ENCODE measurements around the gene REPS1.
"Not testable (repeated sequence)": the region's sequence is repeated elsewhere in the genome, so short reads cannot be mapped to it uniquely, and the experiment has no call there.

REPS1 gene

DNA sequence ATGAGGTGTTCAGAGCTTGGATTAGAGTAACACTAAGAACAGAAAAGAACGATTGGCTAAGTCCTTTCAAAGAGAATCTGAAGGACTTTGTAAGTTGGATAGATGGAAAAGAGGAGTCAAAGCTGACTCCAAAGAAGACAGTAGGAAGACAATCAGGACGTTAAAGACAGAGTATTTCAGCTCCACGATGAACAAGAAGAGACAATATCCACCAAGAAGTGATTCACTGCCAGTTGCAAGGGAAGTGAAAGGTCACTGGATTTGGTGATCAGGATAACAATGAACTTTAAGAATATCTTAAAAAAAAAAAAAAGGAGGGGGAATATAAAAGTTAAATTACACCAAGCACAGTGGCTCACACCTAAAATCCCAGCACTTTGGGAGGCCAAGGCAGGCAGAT, 17.9 kb downstream of the REPS1 start:
- no peak for DNase-seq

DNA sequence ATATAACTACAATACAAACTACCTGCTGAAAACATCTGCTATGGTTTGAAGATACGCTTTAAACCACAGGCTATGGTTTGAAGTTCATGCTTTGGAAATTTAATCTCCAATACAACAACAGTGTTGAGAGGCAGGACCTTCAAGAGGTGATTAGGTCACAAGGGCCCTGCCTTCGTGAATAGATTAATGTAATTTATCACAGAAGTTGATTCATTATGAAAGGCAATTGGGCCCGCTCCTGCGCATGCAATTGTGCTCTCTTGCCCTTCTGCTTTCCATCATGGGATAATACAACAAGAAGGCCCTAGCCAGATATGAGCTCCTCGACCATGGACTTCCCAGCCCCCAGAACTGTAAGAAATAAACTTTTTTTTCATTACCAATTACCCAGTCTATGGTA, 21.2 kb downstream of the REPS1 start:
- DNase-seq = no peak

DNA sequence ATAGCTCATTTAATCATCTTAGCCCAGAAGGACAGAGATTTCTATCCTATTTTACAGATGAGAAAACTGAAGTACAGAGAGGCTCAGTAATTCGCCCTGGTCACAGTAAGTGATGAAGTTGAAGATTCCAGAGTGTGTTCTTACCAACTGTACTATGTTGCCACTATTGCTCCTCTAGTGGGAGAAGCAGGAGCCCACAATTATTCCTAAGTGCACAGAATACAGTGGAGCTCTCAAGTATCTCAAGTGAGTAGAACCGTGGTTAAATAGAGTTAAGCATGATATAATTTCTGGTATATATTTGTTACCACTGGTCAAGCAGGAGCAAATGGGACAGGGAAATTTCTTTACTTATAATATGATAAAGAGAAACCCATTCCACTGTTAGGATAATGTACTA, 22.1 kb downstream of the REPS1 start:
- DNase-seq = no peak

DNA sequence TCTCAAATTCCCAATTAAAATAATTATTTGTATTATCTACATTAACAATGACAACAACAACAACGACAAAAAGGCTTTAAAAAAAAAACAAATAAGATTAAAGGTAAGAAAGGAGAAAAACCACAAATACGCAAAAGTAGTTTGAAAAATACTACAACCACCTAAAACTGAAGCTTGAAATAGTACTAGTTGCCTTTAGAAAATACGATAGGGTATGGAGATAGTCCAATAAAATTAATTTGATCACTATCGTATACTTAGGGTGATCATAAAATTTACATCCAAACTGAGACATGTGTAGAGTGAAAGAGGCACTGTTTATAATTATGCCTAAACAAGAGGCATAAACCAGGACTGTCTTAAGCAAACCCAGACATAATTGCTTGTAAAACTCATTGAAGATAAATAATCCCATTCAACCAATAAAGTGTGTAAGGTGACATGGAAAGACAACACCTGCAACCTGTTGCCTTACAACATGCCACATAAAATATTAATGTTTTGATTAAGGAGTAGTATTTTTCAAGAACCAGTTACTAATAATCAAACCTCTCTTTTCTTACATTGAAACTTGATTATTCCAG, 22.7 kb downstream of the REPS1 start:
- DNase-seq = no peak

DNA sequence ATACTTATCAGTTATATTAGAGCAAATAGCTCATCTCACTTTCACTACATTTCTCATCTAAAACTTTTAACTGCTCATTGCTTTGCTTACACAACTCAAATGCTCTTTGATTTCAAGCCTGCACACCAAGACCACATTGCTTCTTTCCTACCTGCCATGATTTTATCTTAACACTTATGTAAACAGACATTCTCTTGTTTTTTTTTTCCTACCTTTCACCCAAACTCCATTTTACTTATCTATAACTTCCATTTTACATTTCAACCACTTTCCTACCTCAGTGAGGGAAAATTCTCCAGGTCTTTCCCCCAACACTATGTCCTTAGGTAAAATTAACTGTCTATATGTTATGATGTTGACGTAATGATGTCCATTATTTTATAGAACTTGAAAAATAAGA, 24.0 kb downstream of the REPS1 start:
- DNase-seq = no peak

DNA sequence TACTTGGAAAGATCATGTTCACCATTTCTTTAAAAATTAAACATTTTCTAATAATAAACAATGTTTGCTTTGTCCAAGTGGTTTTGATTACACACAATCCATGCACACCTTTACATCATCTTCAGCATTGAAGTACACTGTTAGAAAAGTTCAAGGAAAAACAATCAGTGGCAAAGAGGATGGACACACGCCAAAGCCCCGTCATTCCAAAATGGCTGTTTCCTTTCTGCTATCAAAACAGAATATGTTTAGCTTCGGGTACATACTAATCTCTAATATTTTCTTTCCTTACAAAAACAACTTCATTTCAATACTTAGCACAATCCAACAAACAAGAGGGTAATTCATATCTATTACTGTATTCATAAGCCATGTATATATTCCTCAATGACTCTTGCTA, 24.5 kb downstream of the REPS1 start:
- no peak for DNase-seq

DNA sequence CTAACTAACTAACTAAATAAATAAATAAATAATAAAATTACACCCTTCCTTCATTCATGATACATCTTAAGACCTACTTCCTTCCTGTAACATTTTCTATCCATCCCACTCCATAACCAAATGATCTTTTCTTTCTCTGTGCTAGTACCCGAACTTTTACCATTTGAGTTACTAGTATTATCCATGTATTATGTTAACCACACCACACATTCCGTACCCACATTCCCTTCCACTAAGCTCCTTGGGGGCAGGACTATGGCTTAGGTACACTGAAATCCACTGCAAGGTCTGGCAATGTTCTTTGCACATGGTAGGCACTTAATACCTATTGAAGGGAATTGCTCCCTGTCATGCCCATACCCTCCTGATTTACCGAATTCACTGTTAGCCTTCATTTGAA, 24.9 kb downstream of the REPS1 start:
- no peak for DNase-seq

DNA sequence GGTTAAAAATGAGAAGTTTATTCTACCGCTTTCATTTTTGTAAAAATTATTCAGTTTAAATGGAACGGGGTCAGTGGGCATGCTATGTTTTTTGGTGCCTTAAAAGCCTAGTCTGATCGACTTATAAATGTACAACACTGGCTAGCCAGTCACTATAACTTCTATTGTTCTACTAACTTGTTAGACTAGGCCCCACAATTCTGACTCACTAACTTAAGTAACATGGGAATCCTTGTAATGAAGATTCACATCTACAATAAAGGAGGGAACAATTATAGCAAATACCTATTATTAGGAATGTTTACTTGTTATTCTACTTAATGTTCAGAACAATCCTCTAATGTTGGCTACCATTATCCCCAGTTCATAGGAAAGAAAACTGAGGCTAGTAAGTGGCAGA, 28.5 kb downstream of the REPS1 start:
- DNase-seq = no peak

DNA sequence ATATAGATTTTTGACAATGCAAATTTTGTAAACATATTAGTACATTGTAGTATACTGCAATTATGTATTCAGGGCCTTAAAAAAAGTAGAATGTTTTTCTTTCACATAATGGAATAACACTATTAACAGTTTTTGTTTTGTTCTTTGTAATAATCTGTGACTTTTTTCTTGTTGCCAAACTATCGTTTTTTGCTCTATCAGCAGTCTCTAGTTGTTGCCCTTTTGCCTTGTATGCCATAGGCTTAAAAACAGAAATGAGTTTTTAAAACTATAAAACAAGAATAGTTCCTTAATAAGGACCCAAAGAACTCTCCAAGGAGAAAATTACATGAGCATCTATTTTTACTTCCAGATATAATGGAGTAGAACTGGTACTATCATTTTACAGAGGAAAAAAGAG, 29.5 kb downstream of the REPS1 start:
- no peak for DNase-seq

DNA sequence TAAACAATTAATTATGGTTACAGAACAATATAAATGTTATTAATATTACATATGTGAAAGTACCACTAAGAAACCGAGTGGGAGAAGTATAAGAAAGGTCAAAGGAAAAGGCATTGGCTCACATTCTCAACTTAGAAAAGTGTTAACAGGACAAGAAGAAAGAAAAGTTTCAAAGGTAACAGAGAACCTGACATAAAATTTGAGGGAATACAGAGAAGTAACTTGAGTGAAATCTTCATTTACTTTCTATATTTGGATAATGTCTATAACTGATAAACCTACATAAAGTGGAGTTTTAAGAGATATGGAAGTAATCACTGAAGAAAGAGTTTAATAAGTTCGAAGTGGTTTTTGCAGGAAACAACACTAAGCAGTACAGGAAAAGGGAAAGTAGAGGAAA, 30.1 kb downstream of the REPS1 start:
- no peak for DNase-seq

DNA sequence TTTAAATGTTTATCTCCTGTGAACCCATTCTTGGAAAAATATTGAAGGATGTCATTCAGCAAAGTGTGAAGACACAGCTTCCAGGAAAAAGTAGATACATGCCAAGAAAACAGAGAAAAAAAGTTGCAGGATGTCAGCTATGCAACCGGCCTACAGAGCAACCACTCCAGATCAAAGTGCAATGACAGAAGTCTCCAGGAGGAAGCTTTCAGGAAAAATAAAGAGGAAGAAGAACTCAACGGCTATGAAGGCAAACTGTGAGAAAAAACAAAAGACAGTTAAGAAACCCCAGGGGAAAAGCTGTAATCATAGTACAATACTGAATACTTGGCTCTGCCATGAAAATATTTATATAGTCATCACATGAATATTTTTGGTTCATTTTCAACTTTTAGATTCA, 30.6 kb downstream of the REPS1 start:
- no peak for DNase-seq

DNA sequence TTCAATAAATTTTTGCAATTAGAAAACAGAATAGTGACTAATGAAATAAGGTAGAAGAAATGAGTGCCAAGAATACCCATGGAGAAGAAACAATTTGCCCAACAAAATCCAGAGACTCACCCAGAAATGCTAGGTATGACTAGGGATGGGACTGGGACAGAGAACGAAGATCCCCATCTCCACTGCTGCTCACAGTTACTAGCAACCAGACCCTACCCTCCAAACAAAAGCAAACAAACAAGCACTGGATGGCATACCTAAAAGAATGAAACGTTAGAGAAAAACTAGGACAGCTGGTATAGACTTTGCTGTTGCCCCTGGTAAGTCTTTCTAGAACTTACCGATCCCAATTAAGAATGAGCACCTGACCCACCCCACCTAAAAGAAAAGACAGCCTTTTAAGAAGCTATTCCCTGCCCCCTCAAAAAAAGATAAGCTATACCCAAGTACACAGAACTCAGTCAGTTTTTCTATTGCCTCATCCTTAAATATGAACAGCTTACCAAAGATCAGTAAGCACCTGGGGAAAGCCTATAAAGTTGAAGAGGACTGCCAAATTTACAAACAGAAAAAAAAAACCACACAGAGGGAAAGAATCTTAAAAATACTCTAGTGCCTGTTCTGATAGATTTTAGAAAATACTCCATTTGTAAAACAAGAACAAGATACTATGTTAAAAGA, 31.7 kb downstream of the REPS1 start:
- no peak for DNase-seq

DNA sequence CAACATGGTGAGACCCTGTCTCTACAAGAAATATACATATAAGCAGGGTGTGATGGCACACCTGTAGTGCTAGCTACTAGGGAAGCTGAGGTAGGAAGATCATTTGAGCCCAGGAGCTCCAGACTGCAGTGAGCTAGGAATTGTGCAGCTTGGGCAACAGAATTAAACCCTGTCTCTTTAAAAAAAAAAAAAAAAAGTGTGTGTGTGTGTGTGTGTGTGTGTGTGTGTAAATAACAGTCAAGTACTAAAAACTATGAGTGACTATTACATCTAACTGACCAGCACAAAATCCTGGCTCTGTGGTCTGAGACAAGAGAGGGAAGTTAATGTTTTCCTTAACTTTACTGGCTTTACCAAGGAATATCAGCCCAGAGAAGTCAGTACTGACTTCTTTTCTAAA, 32.8 kb downstream of the REPS1 start:
- DNase-seq = no peak

DNA sequence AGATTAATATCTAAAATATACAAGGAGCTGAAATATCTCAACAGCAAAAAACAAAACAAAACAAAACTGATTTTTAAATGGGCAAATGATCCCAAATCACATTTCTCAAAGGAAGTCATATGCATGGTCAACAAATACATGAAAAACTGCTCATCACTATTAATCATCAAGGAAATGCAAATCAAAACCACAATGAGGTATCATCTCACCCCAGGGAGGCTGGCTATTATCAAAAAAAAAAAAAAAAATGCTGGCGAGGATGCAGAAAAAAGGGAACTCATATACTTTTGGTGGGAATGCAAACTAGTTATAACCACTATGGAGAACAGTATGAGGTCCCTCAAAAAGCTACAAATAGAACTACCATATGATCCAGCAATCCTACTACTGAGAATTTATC, 34.6 kb downstream of the REPS1 start:
- no peak for DNase-seq

DNA sequence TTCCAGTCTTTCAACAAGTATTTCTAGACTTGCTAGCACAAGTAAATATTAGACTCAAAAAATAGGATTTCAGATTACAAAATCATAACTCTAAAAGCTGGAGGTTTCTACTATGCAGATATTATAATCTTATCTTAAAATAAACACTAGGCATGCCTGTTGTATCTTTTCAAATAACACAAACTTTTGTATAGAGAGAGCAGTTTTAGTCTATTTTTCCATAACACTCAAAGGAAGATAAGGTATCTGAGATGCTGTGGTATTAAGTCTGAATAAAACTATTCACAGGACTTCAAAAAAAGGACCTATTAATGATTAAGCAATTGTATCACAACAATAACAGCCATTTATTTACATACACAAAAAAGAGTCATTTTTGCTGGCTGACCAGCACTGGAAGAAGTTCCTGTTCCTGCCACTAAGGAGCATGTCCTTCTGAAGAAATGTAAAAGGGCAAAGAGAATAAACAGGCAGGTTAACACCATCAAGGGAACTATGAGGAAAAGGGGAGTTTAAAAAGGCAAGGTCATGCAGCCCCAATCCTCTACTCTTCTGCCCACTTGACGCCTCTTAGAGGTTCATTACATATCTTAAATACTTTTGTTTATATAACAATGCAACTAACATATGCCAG, 39.4 kb downstream of the REPS1 start:
- no peak for DNase-seq

DNA sequence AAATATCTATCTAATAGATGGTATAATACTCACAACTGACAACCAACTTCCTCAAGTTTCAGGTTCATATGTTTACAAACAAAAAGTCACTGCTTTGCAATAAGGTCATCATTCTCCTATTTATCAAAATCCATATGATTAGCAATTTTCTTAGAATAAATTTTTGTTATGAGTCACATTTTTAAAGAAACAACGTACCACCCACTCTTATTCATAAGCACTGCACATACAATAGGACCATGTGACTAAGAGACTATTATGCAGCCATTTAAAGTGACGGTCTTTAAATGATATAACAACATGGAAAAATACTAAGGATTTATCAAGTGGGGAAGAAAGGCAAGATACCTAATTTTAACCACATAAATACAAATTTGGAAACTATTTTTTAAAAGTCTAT, 40.0 kb downstream of the REPS1 start:
- no peak for DNase-seq

DNA sequence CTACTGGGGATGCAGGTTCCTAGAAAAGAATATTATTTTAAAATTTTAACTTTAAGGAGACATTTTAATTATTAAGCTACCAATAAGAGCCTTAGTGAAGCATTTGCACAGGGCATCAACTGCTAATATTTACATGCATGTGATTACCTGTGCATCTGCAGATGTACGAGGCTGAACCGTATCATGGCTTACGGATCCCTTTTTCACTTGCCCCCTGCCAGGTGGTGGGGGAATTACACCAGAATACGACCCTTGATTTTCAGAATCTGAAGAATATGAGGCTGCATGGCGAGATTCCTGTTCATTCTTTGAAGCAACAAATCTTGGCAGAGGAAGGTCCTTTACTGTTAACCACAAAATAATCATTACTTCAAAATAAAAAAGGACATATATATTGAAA, 42.7 kb downstream of the REPS1 start:
- no peak for DNase-seq

DNA sequence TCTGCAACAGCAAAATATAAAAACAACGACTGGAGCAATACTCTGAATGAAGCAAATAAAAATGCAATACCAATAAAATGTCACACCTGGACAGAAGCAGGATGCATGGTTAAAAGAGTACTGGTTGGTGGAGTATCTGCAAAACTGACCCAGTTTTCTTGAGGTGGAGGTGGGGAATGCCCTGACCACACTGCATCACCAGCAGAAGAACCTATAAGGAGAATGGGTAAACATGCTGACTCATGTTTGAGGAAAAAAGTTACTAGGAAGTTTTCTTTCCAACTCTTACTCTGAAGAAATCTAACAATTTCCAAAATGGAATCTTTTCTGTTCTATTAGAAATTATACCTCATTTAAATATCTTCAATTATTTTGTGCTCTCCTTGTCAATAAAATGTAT, 43.6 kb downstream of the REPS1 start:
- DNase-seq = no peak

DNA sequence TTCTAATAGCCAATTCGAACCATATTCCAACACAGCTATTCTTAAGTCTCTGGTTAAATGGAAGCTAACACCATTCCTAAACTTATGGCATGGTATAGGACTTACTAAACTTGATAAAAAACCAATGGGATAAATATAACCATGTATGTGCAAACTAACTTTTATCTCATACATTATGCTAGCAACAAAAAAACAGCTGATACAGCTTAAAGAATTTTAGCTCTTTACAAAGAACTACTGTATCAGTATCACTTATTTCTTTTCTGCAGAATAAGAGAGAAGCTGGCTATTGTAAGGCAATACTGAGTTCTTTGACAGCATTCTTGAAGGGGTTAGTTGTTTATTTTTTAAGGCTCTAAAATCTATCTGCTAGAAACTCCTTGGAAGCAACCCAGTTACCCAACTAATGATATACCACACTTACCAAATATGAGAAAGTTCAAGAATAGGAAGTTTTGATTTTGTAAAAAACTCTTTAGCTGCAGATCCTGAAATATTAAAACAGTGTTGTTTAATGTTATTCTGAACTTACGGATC, 44.9 kb downstream of the REPS1 start:
- no peak for DNase-seq

DNA sequence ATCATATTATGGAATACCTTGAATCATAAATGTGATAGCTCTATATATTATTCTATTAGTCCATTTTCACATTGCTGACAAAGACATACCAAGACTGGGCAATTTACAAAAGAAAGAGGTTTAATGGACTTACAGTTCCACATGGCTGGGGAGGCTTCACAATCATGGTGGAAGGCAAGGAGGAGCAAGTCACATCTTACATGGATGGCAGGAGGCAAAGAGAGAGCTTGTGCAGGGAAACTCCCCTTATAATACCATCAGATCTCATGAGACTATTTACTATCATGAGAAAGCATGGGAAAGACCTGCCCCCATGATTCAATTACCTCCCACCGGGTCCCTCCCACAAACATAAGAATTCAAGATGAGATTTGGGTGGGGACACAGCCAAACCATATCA, 51.2 kb downstream of the REPS1 start:
- not testable (repeated sequence) for DNase-seq

DNA sequence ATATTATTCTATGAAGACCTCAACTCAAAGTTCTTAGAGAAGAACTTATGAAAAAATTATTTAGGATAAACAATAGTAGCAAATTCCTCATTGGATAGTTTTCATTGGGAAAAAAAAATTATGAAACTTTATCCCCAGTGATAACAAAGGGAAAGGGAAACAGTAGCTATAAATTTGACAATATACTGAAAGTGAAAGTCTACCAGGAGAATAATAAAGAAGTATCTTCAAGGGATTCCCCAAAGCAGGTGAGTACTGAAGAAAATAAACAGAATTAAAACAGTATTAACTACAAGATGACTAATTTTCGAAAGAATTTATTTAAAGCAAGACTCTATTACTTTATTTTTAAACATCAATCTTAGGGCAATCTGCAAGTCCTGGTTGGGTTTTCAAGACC, 56.4 kb downstream of the REPS1 start:
- DNase-seq = no peak

DNA sequence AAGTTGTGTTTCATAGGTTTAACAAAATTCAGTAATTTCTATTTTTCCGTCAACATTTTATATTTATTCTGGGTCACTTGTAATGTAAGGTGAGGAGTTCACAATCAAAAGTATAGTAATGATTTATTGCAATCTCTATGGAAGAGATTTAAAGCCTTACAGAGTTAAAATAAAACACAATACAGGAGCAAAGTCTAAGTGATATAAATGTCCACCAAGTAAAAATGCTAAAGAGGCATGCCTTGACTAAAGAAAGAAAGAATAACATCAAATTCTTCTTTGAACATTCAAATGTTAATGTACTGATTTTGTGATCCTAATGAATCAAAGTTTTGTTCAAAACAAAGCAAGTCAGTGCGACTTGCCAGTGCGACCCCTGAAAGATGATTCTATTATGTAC, 61.5 kb downstream of the REPS1 start:
- DNase-seq = no peak

DNA sequence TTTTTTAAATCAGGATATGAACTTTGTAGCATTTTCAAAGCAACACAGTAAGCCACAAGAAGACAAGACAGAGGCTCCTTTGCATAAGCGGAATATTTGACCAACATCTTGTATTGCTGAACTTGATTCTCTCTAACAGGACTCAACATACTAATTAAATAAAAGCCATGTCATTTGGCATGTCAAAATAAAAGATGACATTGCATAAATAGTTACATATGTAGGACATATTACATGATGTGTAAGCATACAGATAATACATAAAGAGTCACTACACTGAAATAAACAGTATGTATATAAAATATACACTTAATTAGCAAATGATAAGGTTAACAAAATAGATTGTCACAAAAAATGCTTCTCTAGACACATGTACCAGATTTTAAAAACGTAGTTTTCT, 62.2 kb downstream of the REPS1 start:
- no peak for DNase-seq

DNA sequence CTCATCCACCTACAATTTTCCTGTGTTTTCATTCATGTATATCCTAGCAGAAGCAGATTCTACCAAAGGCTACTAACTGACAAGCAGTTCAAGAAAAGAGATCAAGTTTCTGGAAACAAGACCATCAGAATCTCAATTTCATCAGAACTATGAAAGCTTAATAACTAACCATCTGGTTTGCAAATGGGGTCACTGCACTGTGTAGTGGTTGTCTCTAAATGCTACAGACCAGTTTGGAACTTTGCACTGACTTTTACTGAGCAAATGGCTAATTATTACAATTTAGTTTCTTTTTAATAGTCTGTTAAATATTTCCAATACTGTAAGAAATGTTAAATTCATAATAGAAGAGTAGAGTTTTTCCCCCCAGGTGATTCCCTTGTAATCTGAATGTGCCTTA, 64.5 kb downstream of the REPS1 start:
- no peak for DNase-seq

DNA sequence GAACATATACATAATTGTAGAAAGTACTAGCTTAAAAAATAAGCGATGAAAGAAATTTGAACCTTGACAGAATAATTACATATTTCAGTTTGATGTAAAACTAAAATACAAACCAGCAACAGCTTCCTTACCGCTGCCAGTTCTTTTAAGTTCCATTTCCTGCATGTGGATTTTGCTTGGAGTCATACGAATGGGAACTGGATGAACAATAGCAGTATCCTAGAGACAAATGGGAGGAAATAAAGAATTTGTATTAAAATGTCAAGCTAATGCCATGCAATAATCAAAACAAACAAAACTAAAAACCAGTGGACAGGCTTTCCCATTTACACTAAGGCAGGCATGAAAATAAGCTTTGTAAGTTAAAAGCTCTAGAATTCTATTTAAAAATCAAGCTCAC, 67.1 kb downstream of the REPS1 start:
- no peak for DNase-seq
